Adrenal gland (tissue), 12 donors: Measurements from ENCODE around the gene NR6A1. TPM values are rescaled to one million over a fixed set of nuclear protein-coding genes. Genes with fewer than 3 reads are reported as not detected.

Experiments
- DNase-seq, 7 donors: peaks; one replicate each; pipeline ENCODE4 v3.0.0-alpha.2; 2019 to 2020
- H3K27ac ChIP-seq, 5 donors: fragments of 200-600 bp; sonication (generic) in 4 of 5; 1 replicate in 3 of 5; 2 replicates in 2 of 5; pipeline versions ENCODE4 v1.5.1 to v1.8.0; 2016 to 2020; ENCODE audit warnings: mild to moderate bottlenecking in 1 of 5
- H3K27me3 ChIP-seq: fragments of 200-600 bp; 2 replicates; pipeline ENCODE4 v1.8.0; 2021
- H3K36me3 ChIP-seq, 2 donors: fragments of 200-600 bp; replicated peaks in 1 of 2; 1 replicate in 1 of 2; 2 replicates in 1 of 2; pipeline versions ENCODE4 v1.5.1 to v1.8.0; 2018 to 2022
- H3K4me1 ChIP-seq, 2 donors: fragments of 200-600 bp; replicated peaks in 1 of 2; 1 replicate in 1 of 2; 2 replicates in 1 of 2; pipeline versions ENCODE4 v1.5.1 to v1.8.0; 2018 to 2021
- H3K4me3 ChIP-seq, 4 donors: fragments of 200-600 bp; sonication (generic) in 3 of 4; one replicate each; pipeline ENCODE4 v1.5.1; 2016 to 2018
- H3K9me3 ChIP-seq, 3 donors: fragments of 200-600 bp; sonication (generic) in 1 of 3; replicated peaks in 1 of 3; 1 replicate in 2 of 3; 2 replicates in 1 of 3; pipeline versions ENCODE4 v1.5.1 to v1.8.0; 2016 to 2021
- CTCF ChIP-seq, 6 experiments: fragments of 450-650 bp in 4 of 6; fragments of 200-600 bp in 2 of 6; sonication (generic) in 1 of 6; IDR thresholded peaks; 1 replicate in 5 of 6; 2 replicates in 1 of 6; pipeline versions ENCODE4 v1.5.1 to v1.8.0; 2016 to 2021; ENCODE audit warnings: antibody characterized with exemption in 6 of 6, mild to moderate bottlenecking in 2 of 6, moderate library complexity in 1 of 6
- POLR2A ChIP-seq, 2 donors: fragments of 450-650 bp; IDR thresholded peaks; one replicate each; pipeline ENCODE4 v1.6.1; 2017; ENCODE audit warnings: antibody characterized with exemption in 2 of 2, mild to moderate bottlenecking in 2 of 2, moderate library complexity in 1 of 2
- WGBS, 4 donors: extraction: QIAGEN DNeasy Blood & Tissue Kit in 2 of 4; methylation state at CpG; one replicate each; pipeline versions ENCODE4 v1.1.5 to v1.1.7; 2013 to 2017; 5-methylcytosine and 5-hydroxymethylcytosine counted together
- intact Hi-C, 2 donors: fragments of 100-400 bp; cut with DNase I; formaldehyde crosslinking; loops; one replicate each; pipeline versions ENCODE4 v1.14.1 to v1.15.0; 2022 to 2023
- polyA plus RNA-seq, 3 donors: library from polyadenylated mRNA; stranded (reverse); fragments of 200-250 nt in 2 of 3; fragments of 350-450 nt in 1 of 3; fragmentation: Illumina TruSeq in 1 of 3; extraction: RNeasy Lipid Tissue Mini Kit (QIAGEN cat#74804) in 1 of 3; gene quantifications; one replicate each; pipeline ENCODE4 v1.2.3, GENCODE V29; 2013 to 2014
- total RNA-seq, 9 donors: library from RNA; depleted of rRNA in 4 of 9; stranded (reverse); fragments of >200 nt in 4 of 9; fragments of 120-200 nt in 1 of 9; fragmentation: NEBNext Ultra II Directional in 1 of 9; extraction: Animal tissue kit (Norgen Biotek cat#: 25700) in 1 of 9; gene quantifications; one replicate each; pipeline versions ENCODE4 v1.1.0 to v1.2.4, GENCODE V29; 2013 to 2023
- donor health status: healthy with polysubstance abuse.
- donor health status: Bipolar disorder and iron deficiency.
- donor health status: DM: yes; HTN: yes; CAD: no.
- donor health status: DM: no; HTN: no; CAD: no.
- donor health status: DM: no; HTN: no; CAD: no.
- donor health status: DM: yes; HTN: yes; CAD: no.

The NR6A1 gene
- total and polyA plus RNA-seq, 12 donors = 0.46 to 9.8 (median 1.5) TPM

- WGBS, 4 donors = 89 to 100% (median 91%) methylated on average over 4 of the region's 4 CpGs
- H3K27me3 ChIP-seq = no peaks in the 10 kb centered on the region
- no peaks in the 10 kb centered on the region for H3K36me3 ChIP-seq
- H3K9me3 ChIP-seq = no peaks in the 10 kb centered on the region
- no peak overlapping the region for H3K4me3 ChIP-seq
- H3K4me1 ChIP-seq = peaks cover 0 to 9% of the 10 kb centered on the region in 2 donors
- intact Hi-C loops = no loop called here
- TF ChIP-seq CTCF (IDR thresholded peaks at IDR 0.05) (no peak), POLR2A (IDR thresholded peaks at IDR 0.05) (no peak)
- no peak overlapping the region for H3K27ac ChIP-seq
- DNase-seq = no peak
Measured at GRCh38 chr9:124626276-124626675, 144.8 kb downstream of the NR6A1 start.

- Histone ChIP-seq H3K4me3 (no peak overlapping the region), H3K4me1 (peaks cover 0 to 9% of the 10 kb centered on the region in 2 donors), H3K36me3 (no peaks in the 10 kb centered on the region), H3K27ac (no peak overlapping the region), H3K27me3 (no peaks in the 10 kb centered on the region), H3K9me3 (no peaks in the 10 kb centered on the region)
- no peak for DNase-seq
- intact Hi-C loops = no loop called here
- TF ChIP-seq POLR2A (IDR thresholded peaks at IDR 0.05) = no peak
- no peak for TF ChIP-seq CTCF (IDR thresholded peaks at IDR 0.05)
- 73 to 86% (median 79%) methylated on average over 6 of the region's 6 CpGs for WGBS, 4 donors
Measured at GRCh38 chr9:124625087-124625486, 146.0 kb downstream of the NR6A1 start.

GRCh38 chr9:124624735-124624992 is 146.4 kb downstream of the NR6A1 start:
- Histone ChIP-seq H3K27me3 (no peaks in the 10 kb centered on the region), H3K9me3 (no peaks in the 10 kb centered on the region), H3K27ac (no peak overlapping the region), H3K4me3 (no peak overlapping the region), H3K36me3 (no peaks in the 10 kb centered on the region), H3K4me1 (peaks cover 0 to 9% of the 10 kb centered on the region in 2 donors)
- intact Hi-C loops = no loop called here
- WGBS, 4 donors = 26 to 46% (median 38%) methylated on average over 1 of the region's 1 CpG
- DNase-seq = peak in 6 of 7 donors; percentile 25 to 67 (median 44)
- TF ChIP-seq CTCF (IDR thresholded peaks at IDR 0.05) (no peak), POLR2A (IDR thresholded peaks at IDR 0.05) (no peak)

GRCh38 chr9:124623966-124624734 is 147.0 kb downstream of the NR6A1 start:
- Histone ChIP-seq H3K27me3 (no peaks in the 10 kb centered on the region), H3K27ac (no peak overlapping the region), H3K4me1 (peaks cover 0 to 9% of the 10 kb centered on the region in 2 donors), H3K4me3 (no peak overlapping the region), H3K36me3 (no peaks in the 10 kb centered on the region), H3K9me3 (no peaks in the 10 kb centered on the region)
- TF ChIP-seq POLR2A (IDR thresholded peaks at IDR 0.05) (no peak), CTCF (IDR thresholded peaks at IDR 0.05) (no peak)
- intact Hi-C loops = no loop called here
- DNase-seq = no peak
- 61 to 72% (median 64%) methylated on average over 7 of the region's 7 CpGs for WGBS, 4 donors
